Calu3 (cell line): ENCODE data around the gene PTGDR. TPM values are rescaled to one million over a fixed set of nuclear protein-coding genes. Genes with fewer than 3 reads are reported as not detected.

Experiments used
- BruUV-seq: library from RNA; stranded (reverse); fragments of 400-500 nt; replicated peaks from 2 replicates; lab custom pipeline; 2021; lab: Mats Ljungman, UMichigan
- CTCF ChIA-PET: fragments of 300-600 bp; sonication (Branson Sonifier 250); formaldehyde crosslinking; loops from one replicate; lab custom pipeline; 2022; ENCODE audit warnings: antibody characterized with exemption; lab: Charles Lee
- DNase-seq: peaks from one replicate; pipeline ENCODE4 v3.0.0; 2022
- H3K27ac Mint-ChIP-seq: one replicate; pipeline ENCODE4 v1.8.0; 2022; ENCODE audit warnings: mixed read lengths; ENCODE audit not compliant: unreplicated experiment
- H3K27me3 Mint-ChIP-seq: one replicate; pipeline ENCODE4 v1.8.0; 2022; ENCODE audit warnings: mixed read lengths; ENCODE audit not compliant: unreplicated experiment
- H3K36me3 Mint-ChIP-seq: one replicate; pipeline ENCODE4 v1.8.0; 2022; ENCODE audit warnings: mild to moderate bottlenecking, moderate library complexity, mixed read lengths; ENCODE audit not compliant: insufficient read depth, unreplicated experiment
- H3K4me1 Mint-ChIP-seq: one replicate; pipeline ENCODE4 v1.8.0; 2022; ENCODE audit warnings: mild to moderate bottlenecking, low read depth, mixed read lengths; ENCODE audit not compliant: unreplicated experiment
- H3K4me3 Mint-ChIP-seq: one replicate; pipeline ENCODE4 v1.8.0; 2022; ENCODE audit warnings: mild to moderate bottlenecking, low read depth, moderate library complexity, mixed read lengths; ENCODE audit not compliant: unreplicated experiment
- H3K9me3 Mint-ChIP-seq: one replicate; pipeline ENCODE4 v1.8.0; 2022; ENCODE audit warnings: low read depth, mixed read lengths; ENCODE audit not compliant: unreplicated experiment
- intact Hi-C: fragments of 100-400 bp; cut with micrococcal nuclease; formaldehyde crosslinking; loops from one replicate; pipeline ENCODE4 v1.10.0; 2022; ENCODE audit not compliant: unreplicated experiment
- total RNA-seq: library from RNA; stranded (reverse); gene quantifications from 2 replicates; pipeline ENCODE4 v1.2.3, GENCODE V29; 2022
- TF ChIP-seq, protein P1 (sequence below): fragments of 200-600 bp; IDR thresholded peaks from one replicate; pipeline ENCODE4 v1.8.0; 2022; ENCODE audit warnings: antibody characterized with exemption; ENCODE audit not compliant: unreplicated experiment

PTGDR gene
- total RNA-seq, 1 experiment from 2014 or later = not detected

DNA sequence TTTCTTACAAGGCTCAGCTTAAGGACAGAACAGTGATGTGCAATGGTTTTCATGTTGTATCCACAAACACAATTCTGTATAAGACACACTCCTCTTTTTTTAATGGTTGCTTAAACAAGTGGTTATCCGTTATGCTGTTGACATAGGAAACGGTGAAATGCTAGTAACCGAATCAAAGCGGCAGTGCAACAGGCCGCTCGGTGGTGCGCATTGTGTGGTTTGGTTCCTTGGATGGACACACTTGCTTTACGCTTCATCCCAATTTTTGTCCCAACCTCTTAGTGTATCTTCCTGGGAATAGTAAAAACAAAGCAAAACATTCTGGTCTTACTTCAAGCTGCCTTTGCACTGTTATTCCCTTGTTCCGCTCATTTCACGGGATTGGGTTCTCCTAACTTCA is 46.0 kb downstream of the PTGDR start:
- peaks cover 12% of the 10 kb centered on the region for H3K4me1 Mint-ChIP-seq
- CTCF ChIA-PET = interaction anchor here (1.0 kb wide), 2 partner anchors 8 to 49 kb away, joined by 3 read pairs; no protein-coding TSS in a partner anchor
- H3K36me3 Mint-ChIP-seq = peaks cover 15% of the 10 kb centered on the region
- intact Hi-C loops = no loop called here
- peak overlapping the region; percentile 72 for H3K4me3 Mint-ChIP-seq
- no TSS peak for BruUV-seq
- no peak for DNase-seq
- no peaks in the 10 kb centered on the region for H3K9me3 Mint-ChIP-seq
- TF ChIP-seq, protein P1, sequence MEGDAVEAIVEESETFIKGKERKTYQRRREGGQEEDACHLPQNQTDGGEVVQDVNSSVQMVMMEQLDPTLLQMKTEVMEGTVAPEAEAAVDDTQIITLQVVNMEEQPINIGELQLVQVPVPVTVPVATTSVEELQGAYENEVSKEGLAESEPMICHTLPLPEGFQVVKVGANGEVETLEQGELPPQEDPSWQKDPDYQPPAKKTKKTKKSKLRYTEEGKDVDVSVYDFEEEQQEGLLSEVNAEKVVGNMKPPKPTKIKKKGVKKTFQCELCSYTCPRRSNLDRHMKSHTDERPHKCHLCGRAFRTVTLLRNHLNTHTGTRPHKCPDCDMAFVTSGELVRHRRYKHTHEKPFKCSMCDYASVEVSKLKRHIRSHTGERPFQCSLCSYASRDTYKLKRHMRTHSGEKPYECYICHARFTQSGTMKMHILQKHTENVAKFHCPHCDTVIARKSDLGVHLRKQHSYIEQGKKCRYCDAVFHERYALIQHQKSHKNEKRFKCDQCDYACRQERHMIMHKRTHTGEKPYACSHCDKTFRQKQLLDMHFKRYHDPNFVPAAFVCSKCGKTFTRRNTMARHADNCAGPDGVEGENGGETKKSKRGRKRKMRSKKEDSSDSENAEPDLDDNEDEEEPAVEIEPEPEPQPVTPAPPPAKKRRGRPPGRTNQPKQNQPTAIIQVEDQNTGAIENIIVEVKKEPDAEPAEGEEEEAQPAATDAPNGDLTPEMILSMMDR = no peak
- peaks cover 73% of the 10 kb centered on the region for H3K27me3 Mint-ChIP-seq
- no peak overlapping the region for H3K27ac Mint-ChIP-seq

DNA sequence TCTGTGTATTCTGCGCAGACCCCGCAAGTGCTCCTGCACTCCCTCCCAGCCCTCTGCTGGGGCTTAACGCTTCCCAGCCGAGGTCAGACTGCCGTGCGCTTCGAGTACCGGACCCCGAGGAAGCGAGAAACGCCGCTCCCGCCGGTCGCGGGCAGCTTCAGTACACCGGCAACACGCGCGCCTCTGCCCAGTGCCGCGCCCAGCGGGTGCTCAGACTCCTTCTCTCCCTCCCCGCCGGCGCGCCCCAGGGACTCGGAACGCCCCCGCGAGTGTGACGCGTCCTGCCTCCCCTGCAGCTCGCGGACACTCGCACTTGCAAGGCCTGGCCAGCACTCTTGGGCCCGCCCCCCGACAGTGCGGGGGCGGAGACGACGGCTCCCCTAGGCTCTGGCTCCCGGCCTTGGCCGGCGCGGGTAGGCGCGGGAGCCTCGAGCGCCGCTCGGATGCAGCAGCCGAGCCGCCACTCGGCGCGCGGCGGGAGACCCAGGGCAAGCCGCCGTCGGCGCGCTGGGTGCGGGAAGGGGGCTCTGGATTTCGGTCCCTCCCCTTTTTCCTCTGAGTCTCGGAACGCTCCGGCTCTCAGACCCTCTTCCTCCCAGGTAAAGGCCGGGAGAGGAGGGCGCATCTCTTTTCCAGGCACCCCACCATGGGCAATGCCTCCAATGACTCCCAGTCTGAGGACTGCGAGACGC is 46.6 kb downstream of the PTGDR start, which contains the start of gene PTGER2:
Gene PTGER2, plus strand, starts transcription at position 410 of the 692 bp plus-strand sequence. Its CDS starts 237 bp downstream, at position 647.
- intact Hi-C loops = no loop called here
- H3K27ac Mint-ChIP-seq = no peak within 1 kb of the TSS
- peaks cover 15% of the 10 kb centered on the region for H3K36me3 Mint-ChIP-seq
- TF ChIP-seq, protein P1 = no peak
- peak within 1 kb of the TSS; percentile 72 for H3K4me3 Mint-ChIP-seq
- peak; percentile 74 for DNase-seq
- no TSS peak for BruUV-seq
- H3K9me3 Mint-ChIP-seq = no peaks in the 10 kb centered on the region
- peaks cover 74% of the 10 kb centered on the region for H3K27me3 Mint-ChIP-seq
- CTCF ChIA-PET = interaction anchor here (1.0 kb wide), 2 partner anchors 9 to 49 kb away, joined by 3 read pairs; no protein-coding TSS in a partner anchor
- peaks cover 12% of the 10 kb centered on the region for H3K4me1 Mint-ChIP-seq

DNA sequence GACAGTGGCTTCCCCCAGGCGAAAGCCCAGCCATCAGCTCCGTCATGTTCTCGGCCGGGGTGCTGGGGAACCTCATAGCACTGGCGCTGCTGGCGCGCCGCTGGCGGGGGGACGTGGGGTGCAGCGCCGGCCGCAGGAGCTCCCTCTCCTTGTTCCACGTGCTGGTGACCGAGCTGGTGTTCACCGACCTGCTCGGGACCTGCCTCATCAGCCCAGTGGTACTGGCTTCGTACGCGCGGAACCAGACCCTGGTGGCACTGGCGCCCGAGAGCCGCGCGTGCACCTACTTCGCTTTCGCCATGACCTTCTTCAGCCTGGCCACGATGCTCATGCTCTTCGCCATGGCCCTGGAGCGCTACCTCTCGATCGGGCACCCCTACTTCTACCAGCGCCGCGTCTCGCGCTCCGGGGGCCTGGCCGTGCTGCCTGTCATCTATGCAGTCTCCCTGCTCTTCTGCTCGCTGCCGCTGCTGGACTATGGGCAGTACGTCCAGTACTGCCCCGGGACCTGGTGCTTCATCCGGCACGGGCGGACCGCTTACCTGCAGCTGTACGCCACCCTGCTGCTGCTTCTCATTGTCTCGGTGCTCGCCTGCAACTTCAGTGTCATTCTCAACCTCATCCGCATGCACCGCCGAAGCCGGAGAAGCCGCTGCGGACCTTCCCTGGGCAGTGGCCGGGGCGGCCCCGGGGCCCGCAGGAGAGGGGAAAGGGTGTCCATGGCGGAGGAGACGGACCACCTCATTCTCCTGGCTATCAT is 47.3 kb downstream of the PTGDR start:
- intact Hi-C loops = no loop called here
- CTCF ChIA-PET = interaction anchor here (1.0 kb wide), 1 partner anchor 10 kb away, joined by 3 read pairs; no protein-coding TSS in a partner anchor
- Mint-ChIP-seq H3K27me3 (peaks cover 74% of the 10 kb centered on the region), H3K9me3 (no peaks in the 10 kb centered on the region), H3K4me1 (peaks cover 12% of the 10 kb centered on the region), H3K36me3 (peaks cover 15% of the 10 kb centered on the region), H3K27ac (no peak overlapping the region), H3K4me3 (peak overlapping the region; percentile 72)
- TF ChIP-seq, protein P1 = no peak
- BruUV-seq = no TSS peak
- peak; percentile 12 for DNase-seq

DNA sequence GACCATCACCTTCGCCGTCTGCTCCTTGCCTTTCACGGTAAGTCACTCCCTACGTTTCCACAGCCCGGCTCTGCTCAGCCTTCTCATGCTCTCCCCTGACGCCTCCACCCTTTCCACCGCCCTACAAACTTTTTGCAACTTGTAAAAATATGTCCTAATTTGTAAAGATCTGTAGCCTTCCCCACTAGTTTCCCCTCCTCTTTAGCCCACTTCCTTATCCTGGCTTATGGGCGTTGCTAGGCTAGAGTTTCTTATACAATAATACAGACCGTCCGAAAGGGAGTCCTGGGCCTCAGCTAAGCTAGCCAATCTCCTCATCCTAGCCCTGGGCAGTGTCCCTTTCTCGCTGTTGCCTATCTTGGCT is 47.8 kb downstream of the PTGDR start:
- intact Hi-C loops = no loop called here
- DNase-seq = no peak
- peaks cover 15% of the 10 kb centered on the region for H3K36me3 Mint-ChIP-seq
- CTCF ChIA-PET = no interaction called here
- H3K4me1 Mint-ChIP-seq = peaks cover 12% of the 10 kb centered on the region
- peaks cover 74% of the 10 kb centered on the region for H3K27me3 Mint-ChIP-seq
- no peaks in the 10 kb centered on the region for H3K9me3 Mint-ChIP-seq
- peak overlapping the region; percentile 72 for H3K4me3 Mint-ChIP-seq
- no peak overlapping the region for H3K27ac Mint-ChIP-seq
- TF ChIP-seq, protein P1 = no peak
- BruUV-seq = no TSS peak
